Measurements from ENCODE around the gene SPDYC.

DNA sequence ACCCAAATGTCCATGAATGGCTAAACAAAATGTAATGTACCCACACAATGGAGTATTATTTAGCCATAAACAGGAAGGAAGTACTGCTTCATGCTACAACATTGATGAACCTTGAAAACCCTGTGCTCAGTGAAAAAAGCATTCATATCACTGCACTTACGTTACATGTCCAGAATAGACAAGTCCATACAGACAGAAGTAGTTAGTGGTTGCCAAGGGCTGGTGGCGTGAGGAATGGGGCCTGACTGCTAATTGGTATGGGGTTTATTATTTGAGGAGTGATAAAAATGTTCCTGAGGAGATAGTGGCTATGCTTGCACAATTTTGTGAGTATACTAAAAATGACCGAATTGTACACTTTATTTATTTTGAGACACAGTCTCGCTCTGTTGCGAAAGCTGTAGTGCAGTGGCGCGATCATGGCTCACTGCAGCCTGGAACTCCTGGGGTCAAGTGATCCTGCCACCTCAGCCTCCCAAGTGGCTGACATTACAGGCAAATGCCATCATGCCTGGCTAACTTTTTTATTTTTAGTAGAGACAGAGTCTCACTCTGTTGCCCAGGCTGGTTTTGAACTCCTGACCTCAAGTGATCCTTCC lies 28.0 kb upstream of the SPDYC start:
- TF ChIP-seq, protein P1, sequence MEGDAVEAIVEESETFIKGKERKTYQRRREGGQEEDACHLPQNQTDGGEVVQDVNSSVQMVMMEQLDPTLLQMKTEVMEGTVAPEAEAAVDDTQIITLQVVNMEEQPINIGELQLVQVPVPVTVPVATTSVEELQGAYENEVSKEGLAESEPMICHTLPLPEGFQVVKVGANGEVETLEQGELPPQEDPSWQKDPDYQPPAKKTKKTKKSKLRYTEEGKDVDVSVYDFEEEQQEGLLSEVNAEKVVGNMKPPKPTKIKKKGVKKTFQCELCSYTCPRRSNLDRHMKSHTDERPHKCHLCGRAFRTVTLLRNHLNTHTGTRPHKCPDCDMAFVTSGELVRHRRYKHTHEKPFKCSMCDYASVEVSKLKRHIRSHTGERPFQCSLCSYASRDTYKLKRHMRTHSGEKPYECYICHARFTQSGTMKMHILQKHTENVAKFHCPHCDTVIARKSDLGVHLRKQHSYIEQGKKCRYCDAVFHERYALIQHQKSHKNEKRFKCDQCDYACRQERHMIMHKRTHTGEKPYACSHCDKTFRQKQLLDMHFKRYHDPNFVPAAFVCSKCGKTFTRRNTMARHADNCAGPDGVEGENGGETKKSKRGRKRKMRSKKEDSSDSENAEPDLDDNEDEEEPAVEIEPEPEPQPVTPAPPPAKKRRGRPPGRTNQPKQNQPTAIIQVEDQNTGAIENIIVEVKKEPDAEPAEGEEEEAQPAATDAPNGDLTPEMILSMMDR (IDR thresholded peaks at IDR 0.05; ENCODE audit: borderline replicate concordance, extremely low read depth, low read length, poor library complexity, severe bottlenecking), result no peak
- no peak for TF ChIP-seq EZH2 (IDR thresholded peaks at IDR 0.05; ENCODE audit: borderline replicate concordance, low read depth, low read length, severe bottlenecking)
